ENCODE measurements around the gene CCL13.

Gene CCL13

DNA sequence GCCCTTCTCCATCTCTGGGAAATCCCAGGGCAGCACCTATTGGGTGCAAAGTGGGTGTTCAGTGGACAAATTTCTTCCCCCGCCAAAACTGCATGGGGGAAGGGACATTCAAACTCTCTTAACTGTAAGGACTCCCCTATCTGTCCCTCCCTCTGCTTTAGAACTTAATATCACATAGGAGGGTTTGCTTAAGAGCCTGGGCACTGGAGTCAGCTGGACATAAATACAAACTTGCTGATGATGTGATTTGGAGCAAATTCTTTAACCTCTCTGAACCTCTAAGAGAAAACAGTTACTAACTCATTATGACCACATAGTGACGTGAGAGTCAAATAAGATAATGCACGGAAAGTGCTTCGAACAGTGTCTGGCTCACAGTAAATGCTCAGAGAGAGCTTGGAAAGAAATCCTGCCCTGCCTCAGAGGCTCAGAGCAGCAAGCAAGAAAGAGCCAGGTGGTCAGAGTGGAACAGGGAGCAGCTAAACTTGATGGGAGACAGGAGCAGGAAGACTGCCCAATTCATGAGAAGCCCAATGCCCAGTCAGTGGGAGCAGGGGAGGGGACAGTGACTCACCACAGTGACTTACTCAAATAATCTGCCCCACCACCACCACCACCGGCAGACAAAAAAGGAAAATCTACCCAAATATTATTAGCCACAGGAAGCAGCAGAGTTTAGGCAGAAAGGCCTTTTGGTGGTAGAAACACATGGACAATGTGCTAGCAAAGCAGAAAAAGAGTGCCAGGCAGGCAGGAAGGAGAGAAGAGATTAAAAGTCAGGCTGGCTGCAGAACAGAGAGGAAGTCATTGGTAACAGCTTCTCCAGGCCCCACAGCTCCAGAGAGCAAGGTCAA is 30.6 kb downstream of the CCL13 start:
- peak in 1 of 2 donors; percentile 79 for DNase-seq

GRCh38 chr17:34387566-34387965 is 31.3 kb downstream of the CCL13 start:
- no peak for DNase-seq

- DNase-seq: no peak
Observed at GRCh38 chr17:34389126-34389750, 33.0 kb downstream of the CCL13 start.

DNA sequence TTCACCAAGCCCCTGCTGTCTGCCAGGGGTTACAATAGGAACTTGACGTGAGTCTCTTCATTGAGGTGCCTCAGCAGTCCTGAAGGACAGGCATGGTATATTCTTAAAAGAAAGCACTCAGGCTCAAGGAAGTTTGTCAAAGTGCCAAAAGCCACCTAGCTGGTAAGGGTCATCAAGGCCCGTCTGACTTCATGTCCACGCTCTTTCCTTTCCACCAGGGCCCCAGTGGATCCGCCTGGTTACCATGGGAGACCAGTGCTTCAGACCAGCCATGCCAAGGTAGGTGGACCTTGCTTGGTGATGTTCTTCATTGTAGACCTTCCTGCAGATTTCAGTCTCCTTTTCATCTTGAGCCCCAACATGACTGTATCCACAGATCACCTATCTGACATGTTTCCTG is 34.4 kb downstream of the CCL13 start:
- no peak for DNase-seq

DNA sequence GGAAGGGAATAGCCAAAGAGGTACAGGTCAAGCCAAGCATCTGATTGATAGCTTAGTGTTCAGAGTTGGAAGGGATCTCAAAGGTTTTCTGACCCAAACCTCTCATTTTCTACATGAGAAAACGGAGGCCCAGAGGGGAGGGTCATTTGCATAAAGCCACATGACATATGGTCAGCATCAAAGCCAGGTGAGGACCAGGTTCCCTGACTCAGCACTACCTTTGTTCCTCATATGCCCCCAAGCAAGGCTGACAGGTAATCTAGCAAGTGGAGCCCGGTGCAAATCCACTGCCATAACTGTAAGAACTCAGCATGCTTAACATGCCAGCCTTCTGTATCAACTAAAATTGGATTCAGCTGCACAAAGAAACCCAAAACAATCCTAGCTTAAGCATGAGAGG is 35.0 kb downstream of the CCL13 start:
- no peak for DNase-seq

- no peak for DNase-seq
Observed at GRCh38 chr17:34393401-34393800, 37.1 kb downstream of the CCL13 start.

- no peak for DNase-seq
Observed at GRCh38 chr17:34397265-34397664, 41.0 kb downstream of the CCL13 start.

GRCh38 chr17:34398990-34399389 is 42.7 kb downstream of the CCL13 start:
- DNase-seq: peak in 1 of 2 donors; percentile 89

- no peak for DNase-seq
Observed at GRCh38 chr17:34399725-34400124, 43.4 kb downstream of the CCL13 start.

- no peak for DNase-seq
Observed at GRCh38 chr17:34400301-34400931, 44.1 kb downstream of the CCL13 start.

DNA sequence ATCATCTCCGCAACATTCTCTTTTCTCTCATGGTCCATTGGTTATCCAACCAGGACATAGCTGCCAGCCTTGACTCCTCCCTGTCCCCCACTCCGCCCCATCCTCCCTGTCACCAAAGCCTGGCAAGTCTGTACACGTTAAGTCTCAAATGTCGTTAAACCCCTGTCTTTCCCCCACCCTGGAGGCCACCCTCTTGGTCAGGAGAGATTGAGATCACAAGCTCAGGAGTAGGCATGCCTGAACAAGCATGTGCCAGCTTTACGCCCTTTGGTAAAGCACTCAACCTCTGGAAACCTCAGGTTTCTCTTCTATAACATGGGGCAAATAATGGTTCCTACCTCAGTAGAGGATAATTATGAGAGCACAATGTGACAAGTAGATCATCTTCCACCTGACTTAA is 44.9 kb downstream of the CCL13 start:
- no peak for DNase-seq

DNA sequence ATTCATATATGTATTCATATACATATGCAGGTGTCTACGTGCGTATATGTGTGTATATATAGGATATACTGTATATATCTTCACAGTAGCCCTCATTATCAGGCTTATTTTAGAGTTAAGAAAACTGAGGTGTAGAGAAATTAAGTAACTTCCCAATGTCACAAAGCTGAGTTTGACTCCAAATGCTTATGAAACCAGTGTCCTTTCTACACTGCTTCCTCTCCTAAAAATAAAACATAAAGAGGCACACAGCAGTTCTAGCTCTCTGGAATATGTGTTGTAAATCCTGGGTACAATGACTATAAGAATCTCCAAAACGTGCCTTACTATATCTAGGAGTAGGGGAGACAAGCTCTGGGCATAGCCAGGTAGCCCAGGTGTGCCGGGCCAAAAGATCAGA is 46.7 kb downstream of the CCL13 start:
- DNase-seq: no peak

- peak in 1 of 2 donors; percentile 57 for DNase-seq
Observed at GRCh38 chr17:34406226-34406625, 49.9 kb downstream of the CCL13 start.

Data from bone marrow (tissue), 2 donors.